ENCODE measurements around the gene PHAF1. TPM values are rescaled to one million over a fixed set of nuclear protein-coding genes. Genes with fewer than 3 reads are reported as not detected.

The PHAF1 gene
- total and polyA plus RNA-seq, 9 of the 15 experiments (the other 6 are each of a cell fraction or from before 2014, with no cell fraction given): 5.1 to 25.4 (median 13.8) TPM

DNA sequence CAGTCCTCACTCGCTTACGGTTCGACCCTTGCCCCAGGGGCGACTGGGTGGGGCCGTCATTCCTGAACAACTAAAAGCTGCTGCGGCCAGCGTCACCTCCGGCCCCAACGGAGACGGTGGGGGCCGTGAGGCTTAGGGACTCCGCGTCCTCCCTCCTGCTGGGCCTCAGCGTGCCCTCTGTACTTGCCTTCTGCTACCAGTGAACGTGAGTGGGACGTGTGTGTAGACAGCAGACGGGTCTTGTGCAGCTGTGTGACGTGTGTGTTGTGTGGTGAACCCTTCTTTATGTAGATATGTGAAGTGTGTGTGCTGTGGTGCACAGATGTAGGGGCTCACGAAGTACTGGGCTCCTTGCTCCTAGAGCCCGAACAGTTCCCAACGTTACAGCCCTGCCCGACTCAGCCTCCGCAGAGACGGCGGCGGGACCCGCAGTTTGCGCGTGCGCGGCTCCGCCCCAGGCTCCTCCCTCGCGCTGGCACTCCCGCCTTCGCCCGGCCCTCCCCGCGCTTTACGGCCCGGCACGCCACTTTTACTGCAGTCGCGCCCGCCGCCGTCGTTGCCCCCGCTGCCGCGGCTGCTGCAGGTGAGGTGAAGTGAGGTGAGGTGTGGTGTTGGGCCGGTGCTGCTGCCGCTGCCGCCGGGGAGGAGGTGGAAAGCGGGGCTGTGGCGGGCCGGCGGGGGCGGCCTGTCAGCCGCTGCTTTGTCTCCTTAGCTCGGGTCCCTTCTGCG, at the start of gene PHAF1 (continued):
- TF ChIP-seq ATF1 (CRISPR knock-in tag; IDR thresholded peaks at IDR 0.05) (no peak), ATF1 (tag; IDR thresholded peaks at IDR 0.05) (peak; percentile 65), YY1 (IDR thresholded peaks at IDR 0.05; ENCODE audit: borderline replicate concordance in 1 of 3, control insufficient read depth in 1 of 3, extremely low read depth in 1 of 3, insufficient read depth in 3 of 3, insufficient read length in 1 of 3, insufficient replicate concordance in 2 of 3, low read depth in 1 of 3, low read length in 2 of 3) (no peak), POLR2G (IDR thresholded peaks at IDR 0.05; ENCODE audit: low read depth, low read length) (peak; percentile 82), ZNF263 (CRISPR knock-in tag; IDR thresholded peaks at IDR 0.05; ENCODE audit: borderline replicate concordance) (peak; percentile 37; the same call in 1 of the 2 replicates), TBL1XR1 (IDR thresholded peaks at IDR 0.05; ENCODE audit: low read length in 2 of 2) (no peak), POLR2A (conservative IDR thresholded peaks at IDR 0.05) (peak; percentile 94), RBM22 (IDR thresholded peaks at IDR 0.05; ENCODE audit: low read depth, low read length, poor library complexity, severe bottlenecking) (no peak), SUPT5H (IDR thresholded peaks at IDR 0.05) (peak; percentile 91), TAF15 (IDR thresholded peaks at IDR 0.05; ENCODE audit: low read depth, low read length) (no peak), HNRNPLL (IDR thresholded peaks at IDR 0.05; ENCODE audit: low read depth, low read length, poor library complexity, severe bottlenecking) (peak; percentile 77), SRSF7 (optimal IDR thresholded peaks at IDR 0.05; ENCODE audit: low read depth, low read length) (no peak), STAT5A (IDR thresholded peaks at IDR 0.05; ENCODE audit: borderline replicate concordance, low read length) (no peak), ZFX (CRISPR knock-in tag; IDR thresholded peaks at IDR 0.05) (peak; percentile 81), DACH1 (IDR thresholded peaks at IDR 0.05; ENCODE audit: partially characterized antibody) (no peak), HIVEP1 (CRISPR knock-in tag; IDR thresholded peaks at IDR 0.05) (no peak), U2AF2 (optimal IDR thresholded peaks at IDR 0.05; ENCODE audit: low read depth, low read length) (no peak)
- TF ChIP-seq, protein P1, sequence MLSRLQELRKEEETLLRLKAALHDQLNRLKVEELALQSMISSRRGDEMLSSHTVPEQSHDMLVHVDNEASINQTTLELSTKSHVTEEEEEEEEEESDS (CRISPR knock-in tag; IDR thresholded peaks at IDR 0.05): no peak
- TF ChIP-seq, protein P2, sequence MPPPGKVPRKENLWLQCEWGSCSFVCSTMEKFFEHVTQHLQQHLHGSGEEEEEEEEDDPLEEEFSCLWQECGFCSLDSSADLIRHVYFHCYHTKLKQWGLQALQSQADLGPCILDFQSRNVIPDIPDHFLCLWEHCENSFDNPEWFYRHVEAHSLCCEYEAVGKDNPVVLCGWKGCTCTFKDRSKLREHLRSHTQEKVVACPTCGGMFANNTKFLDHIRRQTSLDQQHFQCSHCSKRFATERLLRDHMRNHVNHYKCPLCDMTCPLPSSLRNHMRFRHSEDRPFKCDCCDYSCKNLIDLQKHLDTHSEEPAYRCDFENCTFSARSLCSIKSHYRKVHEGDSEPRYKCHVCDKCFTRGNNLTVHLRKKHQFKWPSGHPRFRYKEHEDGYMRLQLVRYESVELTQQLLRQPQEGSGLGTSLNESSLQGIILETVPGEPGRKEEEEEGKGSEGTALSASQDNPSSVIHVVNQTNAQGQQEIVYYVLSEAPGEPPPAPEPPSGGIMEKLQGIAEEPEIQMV (tag; conservative IDR thresholded peaks at IDR 0.05; ENCODE audit: low read depth): no peak
- TF ChIP-seq, protein P3, sequence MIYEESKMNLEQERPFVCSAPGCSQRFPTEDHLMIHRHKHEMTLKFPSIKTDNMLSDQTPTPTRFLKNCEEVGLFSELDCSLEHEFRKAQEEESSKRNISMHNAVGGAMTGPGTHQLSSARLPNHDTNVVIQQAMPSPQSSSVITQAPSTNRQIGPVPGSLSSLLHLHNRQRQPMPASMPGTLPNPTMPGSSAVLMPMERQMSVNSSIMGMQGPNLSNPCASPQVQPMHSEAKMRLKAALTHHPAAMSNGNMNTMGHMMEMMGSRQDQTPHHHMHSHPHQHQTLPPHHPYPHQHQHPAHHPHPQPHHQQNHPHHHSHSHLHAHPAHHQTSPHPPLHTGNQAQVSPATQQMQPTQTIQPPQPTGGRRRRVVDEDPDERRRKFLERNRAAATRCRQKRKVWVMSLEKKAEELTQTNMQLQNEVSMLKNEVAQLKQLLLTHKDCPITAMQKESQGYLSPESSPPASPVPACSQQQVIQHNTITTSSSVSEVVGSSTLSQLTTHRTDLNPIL (CRISPR knock-in tag; IDR thresholded peaks at IDR 0.05): no peak
- TF ChIP-seq, protein P4, sequence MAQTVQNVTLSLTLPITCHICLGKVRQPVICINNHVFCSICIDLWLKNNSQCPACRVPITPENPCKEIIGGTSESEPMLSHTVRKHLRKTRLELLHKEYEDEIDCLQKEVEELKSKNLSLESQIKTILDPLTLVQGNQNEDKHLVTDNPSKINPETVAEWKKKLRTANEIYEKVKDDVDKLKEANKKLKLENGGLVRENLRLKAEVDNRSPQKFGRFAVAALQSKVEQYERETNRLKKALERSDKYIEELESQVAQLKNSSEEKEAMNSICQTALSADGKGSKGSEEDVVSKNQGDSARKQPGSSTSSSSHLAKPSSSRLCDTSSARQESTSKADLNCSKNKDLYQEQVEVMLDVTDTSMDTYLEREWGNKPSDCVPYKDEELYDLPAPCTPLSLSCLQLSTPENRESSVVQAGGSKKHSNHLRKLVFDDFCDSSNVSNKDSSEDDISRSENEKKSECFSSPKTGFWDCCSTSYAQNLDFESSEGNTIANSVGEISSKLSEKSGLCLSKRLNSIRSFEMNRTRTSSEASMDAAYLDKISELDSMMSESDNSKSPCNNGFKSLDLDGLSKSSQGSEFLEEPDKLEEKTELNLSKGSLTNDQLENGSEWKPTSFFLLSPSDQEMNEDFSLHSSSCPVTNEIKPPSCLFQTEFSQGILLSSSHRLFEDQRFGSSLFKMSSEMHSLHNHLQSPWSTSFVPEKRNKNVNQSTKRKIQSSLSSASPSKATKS (CRISPR knock-in tag; IDR thresholded peaks at IDR 0.05): no peak

Measured in K562 (cell line).